Hepatic stellate cell (primary cell): ENCODE measurements around the gene KCNF1.
"Not testable (repeated sequence)": the region's sequence is repeated elsewhere in the genome, so short reads cannot be mapped to it uniquely, and the experiment has no call there.

Experiments used
- DNase-seq: peaks from one replicate; pipeline ENCODE4 v3.0.0; 2011; ENCODE audit warnings: low spot score

Gene KCNF1

GRCh38 chr2:10940596-10940995 lies 28.9 kb downstream of the KCNF1 start:
- no peak for DNase-seq

GRCh38 chr2:10941383-10941782 lies 29.6 kb downstream of the KCNF1 start:
- no peak for DNase-seq

DNA sequence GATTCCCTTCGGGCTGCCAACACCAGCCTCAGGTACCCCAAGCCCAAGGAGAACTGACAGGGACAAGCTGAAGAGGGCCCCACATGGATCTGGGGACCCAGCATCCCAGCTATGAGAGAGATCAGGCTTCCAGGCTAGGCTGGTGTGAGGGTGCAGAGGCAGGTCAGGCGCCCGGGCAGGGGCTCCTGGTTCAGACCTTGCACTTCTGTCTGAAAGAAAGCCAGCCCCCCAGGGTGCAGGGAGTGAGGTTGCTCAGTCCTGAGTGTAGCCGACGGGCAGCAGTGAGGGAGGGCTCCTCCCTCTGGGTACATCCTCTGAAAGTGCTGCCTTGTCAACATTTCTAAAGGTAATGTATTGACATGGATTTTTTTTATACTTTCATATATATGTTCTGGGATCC lies 33.1 kb downstream of the KCNF1 start:
- no peak for DNase-seq

DNA sequence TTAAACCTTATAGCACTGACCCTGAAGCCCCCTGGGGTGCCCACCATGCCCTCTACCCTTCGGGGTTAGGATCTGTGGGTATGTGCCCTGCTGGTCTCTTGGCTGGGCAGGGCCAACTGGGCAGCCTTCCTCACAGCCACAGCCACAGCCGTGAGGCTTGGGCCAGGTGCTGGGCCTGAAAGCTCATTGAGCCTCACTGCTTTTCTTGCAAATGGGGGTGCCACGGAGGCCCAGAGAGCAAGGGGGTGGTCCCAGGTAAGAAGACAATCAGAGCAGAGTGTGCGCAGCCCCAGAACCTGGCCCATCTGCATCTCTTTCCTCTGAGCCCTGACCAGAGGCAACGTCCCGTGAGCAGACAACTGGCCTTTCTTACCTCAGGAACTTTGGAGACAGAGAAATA lies 34.7 kb downstream of the KCNF1 start:
- no peak for DNase-seq

DNA sequence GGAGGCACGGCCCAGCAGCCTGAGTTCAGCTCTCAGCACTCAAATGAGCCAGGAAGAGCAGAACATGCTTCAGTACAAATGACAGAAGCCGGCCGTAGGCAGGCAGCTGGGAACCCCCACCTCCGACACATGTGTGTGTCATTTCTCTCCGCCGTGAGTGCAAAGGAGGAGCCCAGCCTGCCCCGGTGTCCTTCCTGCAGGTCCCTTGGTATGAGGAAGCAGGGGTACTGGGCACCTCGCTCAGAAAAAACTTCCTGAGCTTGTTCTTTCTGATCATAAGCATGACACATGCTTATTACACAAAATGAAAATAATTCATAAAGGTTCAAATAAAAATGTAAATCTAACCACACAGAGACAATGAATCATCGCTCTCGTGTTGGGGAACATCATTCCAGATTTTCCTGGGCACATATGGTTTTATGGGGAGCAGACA lies 35.3 kb downstream of the KCNF1 start:
- DNase-seq = peak; percentile 59

GRCh38 chr2:10947446-10948187 lies 35.9 kb downstream of the KCNF1 start:
- DNase-seq = no peak

GRCh38 chr2:10948188-10948564 lies 36.4 kb downstream of the KCNF1 start:
- no peak for DNase-seq

DNA sequence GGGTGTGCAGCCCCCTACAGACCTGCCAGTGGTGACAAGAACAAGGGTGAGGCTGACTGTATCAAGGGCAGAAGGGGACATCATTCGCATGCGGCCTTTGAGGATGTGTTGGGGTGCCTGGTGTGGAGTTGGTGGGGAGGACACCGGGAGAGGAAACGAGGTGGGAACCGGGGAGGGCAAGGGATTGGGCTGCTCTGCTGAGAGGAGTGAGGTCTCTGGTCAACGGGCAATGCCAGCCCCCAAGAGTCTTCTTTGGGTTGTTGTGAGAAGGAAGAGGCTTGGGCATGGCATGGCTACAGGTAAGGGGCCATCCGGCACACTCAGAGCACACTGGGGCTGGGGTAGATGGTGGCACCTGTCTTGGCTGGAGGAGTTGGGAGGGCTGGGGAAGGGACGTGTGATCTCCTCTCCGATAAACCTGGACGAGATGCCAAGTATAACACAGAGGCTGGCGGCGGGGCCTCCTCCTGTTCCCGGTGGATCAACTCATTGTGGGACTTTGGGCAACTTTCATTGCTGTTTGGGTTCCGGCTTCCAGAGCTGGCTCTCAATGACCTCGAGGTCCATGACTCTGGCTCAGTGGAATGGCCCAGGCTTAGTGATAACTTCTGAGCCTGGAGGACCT lies 37.0 kb downstream of the KCNF1 start:
- no peak for DNase-seq

DNA sequence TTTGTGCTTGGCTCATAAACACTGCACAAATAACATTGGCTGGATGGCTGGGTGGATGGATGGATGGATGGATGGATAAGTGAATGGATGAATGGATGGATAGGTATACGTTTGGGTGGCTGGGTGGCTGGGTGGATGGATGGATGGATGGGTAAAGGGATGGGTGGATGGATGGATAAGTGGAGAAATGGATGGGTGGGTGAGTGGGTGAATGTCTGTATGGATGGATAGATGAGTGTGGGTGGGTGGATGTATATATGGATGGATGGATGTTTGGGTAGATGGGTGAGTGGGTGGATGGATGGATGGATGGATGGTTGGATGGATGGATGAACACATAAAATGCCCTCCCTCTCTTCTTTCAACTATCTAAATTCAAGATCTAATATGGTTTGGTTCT lies 38.1 kb downstream of the KCNF1 start:
- DNase-seq = no peak

- no peak for DNase-seq
Observed at GRCh38 chr2:10951558-10952414, 40.1 kb downstream of the KCNF1 start.

DNA sequence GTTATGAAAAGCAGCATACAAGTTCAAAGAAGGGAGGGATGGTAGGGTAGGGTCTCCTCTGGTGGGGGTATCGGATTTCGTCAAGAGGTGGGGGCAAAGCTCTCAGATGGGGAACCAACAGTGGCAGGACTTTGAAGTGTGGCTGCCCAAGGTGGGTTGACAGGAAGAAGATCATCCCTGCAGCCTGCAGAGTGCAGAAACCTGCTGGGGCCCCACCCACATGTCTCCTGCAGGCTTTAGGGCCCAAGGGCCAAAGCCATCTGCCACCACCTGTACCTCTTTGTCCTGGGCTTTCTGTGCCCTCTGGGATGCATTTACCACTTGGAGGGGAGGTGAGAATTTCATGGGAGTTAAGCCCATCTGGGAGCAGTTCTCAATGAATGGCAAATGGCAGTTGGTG lies 42.7 kb downstream of the KCNF1 start:
- DNase-seq = no peak

DNA sequence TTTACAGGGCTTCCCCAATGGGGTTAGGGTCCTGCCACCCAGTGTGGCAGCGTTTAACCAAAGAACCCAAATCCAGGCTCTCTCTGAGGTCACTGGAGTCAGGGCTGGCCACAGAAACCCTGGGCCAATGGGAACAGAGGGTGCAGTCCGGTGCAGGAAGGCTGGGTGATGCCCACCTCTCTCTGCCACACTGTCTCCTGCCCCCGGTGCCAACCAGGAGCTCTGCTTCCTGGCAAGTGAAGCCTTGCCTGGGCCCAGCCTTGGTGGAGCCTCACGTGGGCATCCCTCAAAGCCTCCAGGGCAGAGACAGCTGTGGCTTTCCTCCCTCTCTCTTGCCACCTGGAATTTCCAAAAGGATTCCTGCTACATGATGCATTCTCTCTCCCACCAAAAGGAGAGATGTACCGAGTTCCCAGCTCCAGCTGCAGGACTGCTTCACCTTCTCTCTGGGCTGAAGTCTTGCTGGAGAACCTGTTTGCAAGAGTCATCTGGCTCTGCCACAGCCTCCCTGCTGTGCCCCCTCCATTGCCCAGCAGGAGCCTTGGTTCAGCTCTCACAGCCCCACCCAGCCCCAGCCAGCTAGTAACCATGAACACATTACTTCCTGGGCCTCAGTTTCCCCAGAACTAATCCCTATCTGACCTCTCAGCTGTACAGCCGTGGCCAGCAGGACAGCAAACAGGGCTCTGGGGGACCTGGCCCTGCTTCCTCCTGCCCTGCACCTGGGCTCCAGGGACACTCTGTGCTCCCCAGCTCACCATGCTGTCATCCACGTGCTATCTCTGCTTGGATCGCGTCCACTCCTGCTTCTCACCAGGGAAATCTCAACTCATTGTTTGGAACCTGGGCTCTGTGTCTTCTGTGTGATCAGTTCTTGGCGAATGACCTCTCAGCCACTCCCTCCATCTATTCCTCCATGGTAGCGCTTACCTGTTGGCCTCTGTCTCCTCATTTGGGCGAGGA lies 43.4 kb downstream of the KCNF1 start:
- no peak for DNase-seq

DNA sequence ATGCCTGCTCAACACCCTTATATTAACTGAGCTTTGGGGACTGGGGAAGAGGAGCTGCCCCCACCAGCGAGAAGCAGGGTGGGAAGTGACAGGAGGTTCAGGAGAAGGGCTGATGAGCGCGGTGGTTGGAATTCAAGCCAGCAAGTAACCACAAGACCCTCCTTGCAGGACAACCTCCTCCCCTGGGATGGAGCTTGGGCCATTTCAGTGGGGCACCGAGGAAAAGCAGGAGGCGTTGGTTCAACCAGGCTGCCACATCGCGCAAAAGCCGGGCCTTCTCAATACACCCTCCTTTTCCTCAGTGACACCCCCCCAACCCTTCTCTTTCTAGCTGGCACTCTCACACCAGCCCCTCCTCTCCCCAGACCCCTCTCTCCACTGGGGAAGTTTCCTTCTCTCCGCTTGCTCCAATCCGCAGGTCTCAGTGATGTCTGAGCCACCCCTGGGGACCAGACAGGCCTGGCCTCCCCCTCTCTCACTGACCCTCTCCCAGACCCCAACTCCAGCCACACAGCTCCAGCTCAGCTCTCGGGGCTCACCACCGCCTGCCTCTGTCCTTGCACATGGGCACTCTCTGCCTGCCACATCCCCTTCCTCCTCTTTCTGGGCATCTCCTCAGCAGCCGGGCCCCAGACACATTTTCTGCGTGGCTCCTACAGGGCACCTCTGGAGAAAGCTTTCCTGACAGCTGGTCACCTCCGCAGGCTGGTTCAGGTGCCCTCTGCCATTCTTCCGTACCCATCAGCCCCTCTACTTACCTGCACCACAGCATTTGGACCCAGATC lies 44.5 kb downstream of the KCNF1 start:
- no peak for DNase-seq

DNA sequence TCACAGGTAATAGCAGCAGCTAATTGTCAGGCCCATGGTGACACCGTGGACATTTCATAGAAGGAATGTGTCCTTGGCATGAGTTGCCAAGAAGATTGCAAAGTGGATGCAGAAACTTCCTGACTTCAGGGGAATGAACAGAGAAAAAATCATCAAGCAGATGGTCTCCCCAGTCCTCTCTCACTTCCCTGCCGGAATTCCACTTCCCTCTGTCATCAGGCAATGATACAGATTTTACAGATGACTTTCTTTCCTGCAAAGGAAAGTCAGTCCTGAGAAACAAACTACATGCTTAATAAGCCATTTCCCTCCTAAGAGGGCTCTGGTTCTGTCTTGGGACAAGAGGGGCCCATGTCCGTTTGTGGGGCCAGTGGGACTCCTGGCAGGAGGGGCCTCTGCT lies 45.7 kb downstream of the KCNF1 start:
- DNase-seq = no peak

- not testable (repeated sequence) for DNase-seq
Observed at GRCh38 chr2:10958452-10958851, 46.7 kb downstream of the KCNF1 start.

DNA sequence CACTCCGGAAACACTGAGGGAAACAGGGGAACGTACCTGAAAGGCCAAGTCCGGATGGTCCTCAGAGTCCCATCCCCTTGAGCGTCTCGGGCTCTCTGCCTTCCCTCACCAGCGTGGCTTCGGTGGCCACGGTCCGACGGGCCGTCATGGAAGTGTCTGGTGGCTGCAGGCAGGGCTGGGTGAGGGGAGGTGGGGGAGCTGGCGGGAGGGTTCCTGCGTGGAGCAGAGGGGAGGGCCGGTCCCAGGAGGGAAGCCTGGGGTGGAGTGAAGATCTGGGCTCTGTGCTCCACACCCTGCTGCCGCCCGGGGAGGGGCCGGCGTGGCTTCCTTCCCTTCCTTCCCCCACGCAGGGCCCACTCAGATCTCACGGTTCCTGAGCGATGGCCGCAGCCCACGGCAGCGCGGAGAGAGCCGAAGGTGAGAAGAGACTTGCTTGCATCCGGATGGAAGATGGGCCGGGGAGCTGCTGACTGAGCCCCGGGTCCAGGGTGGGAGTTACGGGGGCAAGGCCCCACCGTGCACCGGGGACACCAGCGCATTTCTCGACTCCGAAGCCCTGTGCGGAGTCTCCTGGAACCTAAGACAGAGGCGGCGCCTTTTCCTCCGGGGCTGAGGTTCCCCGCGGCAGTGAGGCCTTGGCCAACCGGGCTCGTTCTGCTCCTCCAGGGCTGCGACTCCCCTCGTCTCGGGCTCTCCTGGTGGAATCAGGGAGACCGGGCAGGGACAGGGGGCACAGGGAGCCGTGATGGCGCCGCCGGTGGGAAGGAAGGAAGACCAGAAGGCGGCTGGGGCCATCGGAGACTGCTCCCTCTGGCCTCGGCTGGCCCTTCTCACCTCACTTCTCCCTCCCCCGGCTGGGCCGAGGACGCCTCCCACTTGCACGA lies 49.1 kb downstream of the KCNF1 start:
- DNase-seq = no peak

GRCh38 chr2:10961490-10961875 lies 49.7 kb downstream of the KCNF1 start:
- no peak for DNase-seq

DNA sequence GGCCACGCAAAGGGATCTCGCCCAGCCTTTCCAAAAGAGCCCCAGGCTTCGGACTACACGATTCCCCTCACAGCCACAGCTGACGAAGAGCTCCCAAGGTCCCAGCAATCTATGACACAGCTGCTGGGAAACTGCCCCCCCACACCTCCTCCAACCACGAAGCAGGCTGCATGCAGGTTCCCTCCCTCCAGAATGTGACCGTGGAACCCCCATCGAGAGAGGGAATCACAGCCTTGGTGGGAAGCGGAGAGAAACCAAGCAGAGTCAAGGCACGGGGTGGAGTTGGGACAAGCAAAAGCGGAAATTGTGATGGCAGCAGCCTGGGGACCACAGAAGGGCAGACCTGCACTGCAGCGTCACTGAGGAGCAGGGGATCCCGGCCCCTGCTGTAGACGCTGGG lies 50.3 kb downstream of the KCNF1 start:
- DNase-seq = no peak

GRCh38 chr2:10963155-10963554 lies 51.4 kb downstream of the KCNF1 start:
- no peak for DNase-seq
